ENCODE data around the gene PITRM1.

DNA sequence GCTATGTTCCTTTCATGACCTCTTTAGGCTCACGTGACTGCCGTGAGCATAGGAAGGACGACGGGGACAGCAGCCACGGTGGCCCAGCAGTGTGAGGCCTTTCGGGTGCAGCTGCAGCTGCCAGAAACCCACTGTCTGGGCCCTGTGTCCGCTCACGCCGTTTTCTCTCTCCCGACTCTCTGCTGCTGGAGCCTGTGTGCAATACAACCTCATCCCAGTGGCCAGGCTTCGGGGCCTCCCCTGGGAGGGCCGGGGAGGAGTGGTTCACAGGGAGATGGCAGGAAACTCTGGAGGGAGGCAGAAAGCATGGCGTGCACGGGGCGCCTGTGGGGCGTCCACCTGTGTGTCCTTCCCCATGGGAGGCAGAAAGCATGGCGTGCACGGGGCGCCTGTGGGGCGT, 66.7 kb downstream of the PITRM1 start:
- TF ChIP-seq EZH2 (IDR thresholded peaks at IDR 0.05; ENCODE audit: insufficient read depth, poor library complexity, severe bottlenecking) (no peak), EZH2phosphoT487 (IDR thresholded peaks at IDR 0.05; ENCODE audit: insufficient read depth, low read depth) (no peak)
